Lower leg skin (tissue), 3 donors: ENCODE results near the gene LYZL4.

ENCODE experiments used
- POLR2A ChIP-seq, 2 donors: fragments of 450-650 bp; IDR thresholded peaks; one replicate each; pipeline ENCODE4 v1.6.1; 2016 to 2017; ENCODE audit warnings: antibody characterized with exemption in 2 of 2, mild to moderate bottlenecking in 1 of 2, moderate library complexity in 1 of 2
- TF ChIP-seq, protein P1 (sequence below), 3 donors: fragments of 450-650 bp; IDR thresholded peaks; one replicate each; pipeline ENCODE4 v1.5.1; 2016; ENCODE audit warnings: antibody characterized with exemption in 3 of 3, mild to moderate bottlenecking in 3 of 3, moderate library complexity in 2 of 3

DNA sequence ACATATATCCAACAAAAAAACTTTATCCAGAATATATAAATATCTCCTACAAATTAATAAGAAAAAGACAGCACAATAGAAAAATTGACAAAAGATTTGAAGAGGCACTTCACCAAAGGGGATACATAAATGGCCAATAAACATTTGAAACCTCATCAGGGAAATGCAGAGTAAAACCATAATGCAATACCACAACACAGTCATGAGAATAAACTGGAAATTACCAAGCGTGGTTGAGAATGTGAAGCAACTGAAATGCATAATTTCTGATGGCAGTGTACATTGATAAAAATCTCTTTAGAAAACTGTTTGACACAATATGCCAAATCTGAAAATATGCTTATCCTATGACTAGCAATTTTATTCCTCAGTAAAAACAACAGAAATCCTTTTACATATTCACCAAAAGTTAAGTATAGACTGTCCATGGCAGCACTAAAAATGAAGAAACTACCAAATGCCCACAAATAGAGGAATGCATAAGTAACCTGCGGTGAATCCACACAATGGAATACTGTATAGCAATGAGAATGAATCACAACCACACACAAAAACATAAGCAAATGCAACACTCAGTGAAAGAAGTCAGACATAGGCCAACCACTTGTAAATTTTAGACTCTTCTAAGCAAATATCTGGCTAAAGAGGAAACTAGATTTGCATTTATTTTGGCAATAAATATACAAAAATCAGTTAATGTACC, 7.9 kb downstream of the LYZL4 start:
- TF ChIP-seq, protein P1, sequence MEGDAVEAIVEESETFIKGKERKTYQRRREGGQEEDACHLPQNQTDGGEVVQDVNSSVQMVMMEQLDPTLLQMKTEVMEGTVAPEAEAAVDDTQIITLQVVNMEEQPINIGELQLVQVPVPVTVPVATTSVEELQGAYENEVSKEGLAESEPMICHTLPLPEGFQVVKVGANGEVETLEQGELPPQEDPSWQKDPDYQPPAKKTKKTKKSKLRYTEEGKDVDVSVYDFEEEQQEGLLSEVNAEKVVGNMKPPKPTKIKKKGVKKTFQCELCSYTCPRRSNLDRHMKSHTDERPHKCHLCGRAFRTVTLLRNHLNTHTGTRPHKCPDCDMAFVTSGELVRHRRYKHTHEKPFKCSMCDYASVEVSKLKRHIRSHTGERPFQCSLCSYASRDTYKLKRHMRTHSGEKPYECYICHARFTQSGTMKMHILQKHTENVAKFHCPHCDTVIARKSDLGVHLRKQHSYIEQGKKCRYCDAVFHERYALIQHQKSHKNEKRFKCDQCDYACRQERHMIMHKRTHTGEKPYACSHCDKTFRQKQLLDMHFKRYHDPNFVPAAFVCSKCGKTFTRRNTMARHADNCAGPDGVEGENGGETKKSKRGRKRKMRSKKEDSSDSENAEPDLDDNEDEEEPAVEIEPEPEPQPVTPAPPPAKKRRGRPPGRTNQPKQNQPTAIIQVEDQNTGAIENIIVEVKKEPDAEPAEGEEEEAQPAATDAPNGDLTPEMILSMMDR (IDR thresholded peaks at IDR 0.05), result no peak
- TF ChIP-seq POLR2A (IDR thresholded peaks at IDR 0.05), result no peak
